Fibroblast of villous mesenchyme (primary cell): Measurements from ENCODE around the gene CCDC107. TPM values are rescaled to one million over a fixed set of nuclear protein-coding genes. Genes with fewer than 3 reads are reported as not detected.

Experiments used
- DNase-seq: peaks from one replicate; pipeline ENCODE4 v3.0.0-alpha.2; 2010; ENCODE audit warnings: low read depth
- H3K4me3 ChIP-seq: 2 replicates; pipeline ENCODE4 v1.5.1; 2011; ENCODE audit warnings: low read depth, mild to moderate bottlenecking, low read length
- total RNA-seq: library from RNA; depleted of rRNA; stranded (reverse); fragments of >200 nt; gene quantifications from 2 replicates; pipeline ENCODE4 v1.2.3, GENCODE V29; 2012
- TF ChIP-seq, protein P1 (sequence below): IDR thresholded peaks from 2 replicates; pipeline ENCODE4 v1.5.1; 2012; ENCODE audit warnings: low read depth, mild to moderate bottlenecking, low read length; ENCODE audit not compliant: insufficient read depth

The CCDC107 gene
- total RNA-seq, 1 donor = 18.1 TPM

DNA sequence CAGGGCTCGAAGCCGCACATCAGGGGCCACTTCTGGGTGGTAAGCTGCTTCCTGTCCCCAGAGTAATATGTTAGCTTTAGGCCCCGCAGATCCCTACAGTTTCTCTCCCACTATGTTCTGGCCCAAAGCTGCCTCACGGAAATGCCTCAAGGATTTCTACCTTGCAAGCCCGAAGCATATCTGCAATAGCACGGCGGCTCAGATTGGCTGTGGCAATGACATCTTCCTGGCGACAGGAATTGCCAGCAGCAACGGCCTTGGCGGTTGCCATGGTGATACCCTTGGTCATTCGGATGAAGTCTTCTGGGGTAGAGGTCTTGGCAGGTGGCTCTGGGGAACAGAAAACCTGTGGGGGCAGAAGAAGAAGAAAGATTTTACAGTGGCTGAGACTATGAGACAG lies 41.9 kb downstream of the CCDC107 start:
- TF ChIP-seq, protein P1, sequence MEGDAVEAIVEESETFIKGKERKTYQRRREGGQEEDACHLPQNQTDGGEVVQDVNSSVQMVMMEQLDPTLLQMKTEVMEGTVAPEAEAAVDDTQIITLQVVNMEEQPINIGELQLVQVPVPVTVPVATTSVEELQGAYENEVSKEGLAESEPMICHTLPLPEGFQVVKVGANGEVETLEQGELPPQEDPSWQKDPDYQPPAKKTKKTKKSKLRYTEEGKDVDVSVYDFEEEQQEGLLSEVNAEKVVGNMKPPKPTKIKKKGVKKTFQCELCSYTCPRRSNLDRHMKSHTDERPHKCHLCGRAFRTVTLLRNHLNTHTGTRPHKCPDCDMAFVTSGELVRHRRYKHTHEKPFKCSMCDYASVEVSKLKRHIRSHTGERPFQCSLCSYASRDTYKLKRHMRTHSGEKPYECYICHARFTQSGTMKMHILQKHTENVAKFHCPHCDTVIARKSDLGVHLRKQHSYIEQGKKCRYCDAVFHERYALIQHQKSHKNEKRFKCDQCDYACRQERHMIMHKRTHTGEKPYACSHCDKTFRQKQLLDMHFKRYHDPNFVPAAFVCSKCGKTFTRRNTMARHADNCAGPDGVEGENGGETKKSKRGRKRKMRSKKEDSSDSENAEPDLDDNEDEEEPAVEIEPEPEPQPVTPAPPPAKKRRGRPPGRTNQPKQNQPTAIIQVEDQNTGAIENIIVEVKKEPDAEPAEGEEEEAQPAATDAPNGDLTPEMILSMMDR = no peak
- no peak overlapping the region for H3K4me3 ChIP-seq
- DNase-seq = no peak

- no peak overlapping the region for H3K4me3 ChIP-seq
- no peak for DNase-seq
- TF ChIP-seq, protein P1 = no peak
These were observed 42.9 kb downstream of the CCDC107 start for GRCh38 chr9:35700942-35701341.

DNA sequence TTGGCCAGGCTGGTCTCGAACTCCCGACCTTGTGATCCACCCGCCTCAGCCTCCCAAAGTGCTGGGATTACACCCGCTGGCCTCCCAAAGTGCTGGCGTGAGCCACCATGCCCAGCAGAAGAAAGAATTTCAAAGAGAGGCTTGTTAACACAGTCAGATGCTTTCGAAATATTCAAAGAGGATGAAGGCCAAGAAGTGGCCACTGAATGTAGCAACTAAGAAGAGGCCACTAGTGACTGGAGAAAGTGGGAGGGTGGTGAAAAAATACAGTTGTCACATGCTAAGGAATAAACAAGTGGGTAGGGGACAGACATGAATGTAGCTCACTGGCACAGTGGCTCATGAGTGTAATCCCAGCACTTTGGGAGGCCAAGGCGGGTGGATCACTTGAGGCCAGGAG lies 44.6 kb downstream of the CCDC107 start:
- TF ChIP-seq, protein P1 = no peak
- H3K4me3 ChIP-seq = no peak overlapping the region
- no peak for DNase-seq

DNA sequence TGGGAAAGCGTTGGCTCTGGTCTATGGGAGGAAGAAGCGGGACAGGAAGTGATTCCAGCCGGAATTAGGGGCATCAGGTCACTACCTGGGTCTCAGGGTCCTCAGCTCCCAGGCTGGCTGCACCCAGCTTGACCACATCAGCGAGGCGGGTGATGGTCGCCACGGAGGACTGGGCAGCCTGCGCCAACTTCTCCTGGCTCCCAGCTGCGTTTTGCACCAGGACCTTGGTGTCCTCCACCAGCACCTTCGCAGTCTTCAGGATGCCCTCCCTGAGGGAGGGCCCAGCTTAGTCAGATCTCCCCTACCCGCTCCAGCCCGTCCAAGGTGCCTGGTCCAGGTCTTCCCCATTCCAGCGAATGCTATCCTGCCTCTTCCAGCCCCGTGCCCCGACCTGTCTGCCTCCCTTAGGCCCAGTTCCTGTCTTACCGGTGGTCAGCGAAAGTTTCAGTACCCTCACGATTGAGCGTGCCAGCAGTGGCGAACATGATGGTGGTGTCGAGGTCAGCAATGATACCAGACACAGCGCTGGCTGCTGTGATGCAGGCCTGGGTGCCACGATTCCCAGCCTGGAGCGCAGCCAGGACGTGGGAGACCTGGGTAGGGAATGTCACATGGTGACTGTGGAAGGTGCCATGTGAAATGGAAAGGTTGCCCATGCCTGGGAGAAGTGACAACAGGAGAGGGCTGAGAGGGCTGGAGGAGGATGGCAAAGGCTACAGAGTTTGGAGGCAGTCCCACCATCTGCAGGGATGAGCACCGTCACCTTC lies 46.0 kb downstream of the CCDC107 start:
- DNase-seq = no peak
- TF ChIP-seq, protein P1 = no peak
- H3K4me3 ChIP-seq = no peak overlapping the region

DNA sequence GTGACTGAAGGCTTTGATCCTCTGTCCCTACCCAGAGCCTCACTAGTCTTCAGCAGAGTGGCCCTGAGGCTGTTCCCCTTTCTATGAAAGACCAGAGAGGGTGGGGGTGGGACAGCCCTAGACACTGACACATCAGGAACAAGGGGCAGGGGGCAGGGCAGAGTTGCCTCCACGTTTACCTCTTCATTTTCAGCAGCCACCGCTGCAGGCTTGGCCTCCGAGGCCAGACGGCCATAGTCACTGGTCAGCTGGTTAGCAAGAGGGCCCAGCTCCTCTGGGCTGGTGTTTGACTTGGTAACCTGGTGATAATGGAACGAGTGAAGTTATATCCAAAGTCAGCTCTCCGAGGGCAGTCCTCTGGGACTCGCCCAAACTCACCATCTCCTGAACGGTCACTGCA lies 47.3 kb downstream of the CCDC107 start:
- no peak overlapping the region for H3K4me3 ChIP-seq
- DNase-seq = no peak
- TF ChIP-seq, protein P1 = no peak

- no peak for DNase-seq
- H3K4me3 ChIP-seq = no peak overlapping the region
- TF ChIP-seq, protein P1 = no peak
These were observed 47.8 kb downstream of the CCDC107 start for GRCh38 chr9:35705836-35706430.
